ENCODE data around the gene BPIFA3.
"Not testable (repeated sequence)": the region's sequence is repeated elsewhere in the genome, so short reads cannot be mapped to it uniquely, and the experiment has no call there.

BPIFA3 gene

GRCh38 chr20:33178726-33179125 is 38.4 kb upstream of the BPIFA3 start:
- no peak overlapping the region for H3K4me3 ChIP-seq (replicated peaks; ENCODE audit: low read depth, low read length)
- no peak for TF ChIP-seq CTCF (IDR thresholded peaks at IDR 0.05; ENCODE audit: low read depth, low read length, missing control alignments)
- DNase-seq (ENCODE audit: extremely low read depth, low read depth), result no peak

GRCh38 chr20:33180169-33180568 is 37.0 kb upstream of the BPIFA3 start:
- TF ChIP-seq CTCF (IDR thresholded peaks at IDR 0.05; ENCODE audit: low read depth, low read length, missing control alignments), result no peak
- DNase-seq (ENCODE audit: extremely low read depth, low read depth), result no peak
- no peak overlapping the region for H3K4me3 ChIP-seq (replicated peaks; ENCODE audit: low read depth, low read length)

DNA sequence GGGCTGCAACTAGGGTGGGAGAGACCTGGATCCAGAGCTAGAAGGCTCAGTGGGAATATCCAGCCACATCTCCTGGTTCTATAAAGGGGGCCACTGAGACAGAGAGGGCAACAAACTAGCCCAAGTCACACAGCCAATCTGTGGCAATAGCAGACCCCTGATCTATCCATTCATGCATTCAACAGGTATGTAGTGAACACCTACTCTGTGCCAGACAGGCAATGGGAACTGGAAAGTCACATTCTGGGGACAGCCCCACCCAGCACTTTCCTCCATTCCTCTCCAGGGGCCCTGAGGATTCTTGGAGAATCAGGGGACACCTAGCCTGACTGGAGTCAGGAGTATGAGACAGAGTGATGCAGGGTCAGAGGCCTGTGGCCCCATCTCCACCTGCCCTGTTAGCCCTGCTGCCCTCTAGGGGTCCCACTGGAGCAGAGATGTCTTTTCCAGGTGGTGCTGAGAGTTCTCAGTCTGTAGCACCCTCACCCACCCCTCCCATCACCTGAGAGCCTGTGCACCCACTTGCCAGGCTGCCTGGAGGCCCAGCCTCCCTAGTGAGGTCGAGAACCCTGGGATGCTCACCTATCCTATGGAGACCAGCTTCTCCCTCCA is 35.6 kb upstream of the BPIFA3 start:
- no peak for TF ChIP-seq CTCF (IDR thresholded peaks at IDR 0.05; ENCODE audit: low read depth, low read length, missing control alignments)
- DNase-seq (ENCODE audit: extremely low read depth, low read depth), result no peak
- no peak overlapping the region for H3K4me3 ChIP-seq (replicated peaks; ENCODE audit: low read depth, low read length)

DNA sequence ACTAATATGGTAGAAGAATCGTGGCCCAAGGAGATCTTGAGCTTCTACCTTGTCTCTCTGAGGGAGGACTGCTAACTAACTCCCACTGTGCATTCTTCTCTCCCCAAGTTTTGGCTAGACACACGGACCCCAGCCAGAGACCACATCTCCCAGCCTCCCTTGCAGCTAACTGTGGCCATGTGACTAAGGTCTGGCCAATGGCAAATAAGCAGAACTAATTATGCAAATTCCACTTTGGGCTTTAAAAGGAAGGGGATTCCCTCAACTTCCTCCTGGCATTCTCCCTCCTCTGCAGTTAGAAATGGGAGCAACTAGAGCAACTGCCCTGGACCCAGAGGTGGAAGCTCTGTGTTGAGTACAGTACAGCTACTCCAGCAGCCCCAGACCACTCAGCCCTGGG is 33.8 kb upstream of the BPIFA3 start:
- no peak for TF ChIP-seq CTCF (IDR thresholded peaks at IDR 0.05; ENCODE audit: low read depth, low read length, missing control alignments)
- H3K4me3 ChIP-seq (replicated peaks; ENCODE audit: low read depth, low read length), result no peak overlapping the region
- DNase-seq (ENCODE audit: extremely low read depth, low read depth), result no peak

GRCh38 chr20:33185031-33185590 is 32.0 kb upstream of the BPIFA3 start:
- DNase-seq (ENCODE audit: extremely low read depth, low read depth); H3K4me3 ChIP-seq (replicated peaks; ENCODE audit: low read depth, low read length): not testable (repeated sequence)

GRCh38 chr20:33187491-33187890 is 29.7 kb upstream of the BPIFA3 start:
- no peak for DNase-seq (ENCODE audit: extremely low read depth, low read depth)
- no peak for TF ChIP-seq CTCF (IDR thresholded peaks at IDR 0.05; ENCODE audit: low read depth, low read length, missing control alignments)
- H3K4me3 ChIP-seq (replicated peaks; ENCODE audit: low read depth, low read length), result no peak overlapping the region

DNA sequence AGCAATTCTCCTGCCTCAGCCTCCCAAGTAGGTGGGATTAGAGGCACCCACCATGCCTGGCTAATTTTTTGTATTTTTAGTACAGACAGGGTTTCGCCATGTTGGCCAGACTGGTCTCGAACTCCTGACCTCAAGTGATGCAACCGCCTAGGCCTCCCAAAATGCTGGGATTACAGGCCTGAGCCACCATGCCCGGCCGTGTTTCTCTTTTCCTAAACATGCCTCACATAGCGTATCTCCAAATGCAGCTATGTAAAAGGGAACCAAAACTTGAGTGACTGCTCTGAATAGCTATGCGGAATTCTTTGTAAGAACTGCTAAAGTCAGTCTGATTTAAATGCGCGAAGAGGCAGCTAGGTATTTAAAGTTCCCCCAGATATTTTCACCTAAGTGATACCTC is 28.7 kb upstream of the BPIFA3 start:
- DNase-seq (ENCODE audit: extremely low read depth, low read depth), result no peak
- H3K4me3 ChIP-seq (replicated peaks; ENCODE audit: low read depth, low read length), result no peak overlapping the region
- TF ChIP-seq CTCF (IDR thresholded peaks at IDR 0.05; ENCODE audit: low read depth, low read length, missing control alignments), result no peak

All from HFF-Myc (cell line).